Loucy (cell line): ENCODE results near the gene CKS1B.

Source experiments
- CTCF ChIP-seq: fragments of 200-600 bp; sonication (generic); conservative IDR thresholded peaks from 2 replicates; pipeline ENCODE4 v1.5.1; 2014; ENCODE audit warnings: mild to moderate bottlenecking, antibody characterized with exemption, low read length
- EZH2phosphoT487 ChIP-seq: fragments of 200-600 bp; IDR thresholded peaks from 2 replicates; pipeline ENCODE4 v1.6.1; 2018; ENCODE audit warnings: antibody characterized with exemption, mild to moderate bottlenecking, moderate library complexity, borderline replicate concordance

- TF ChIP-seq CTCF (no peak), EZH2phosphoT487 (no peak)
Measured at GRCh38 chr1:155003227-155003765, 28.8 kb downstream of the CKS1B start.
